Memory B cell (primary cell): ENCODE measurements around the gene DEF6.
A peak's percentile ranks its signal among the peaks of the same experiment; 100 is the strongest.

ENCODE experiments used
- ATAC-seq: fragments of 150-1000 bp; cut with Tn5 transposase; 2 replicates; pipeline ENCODE4 v1.10.0; 2021; ENCODE audit warnings: low read depth, mild to moderate bottlenecking, moderate library complexity
- DNase-seq, 2 donors: peaks; one replicate each; pipeline ENCODE4 v3.0.0; 2022; ENCODE audit warnings: low spot score in 2 of 2
- H3K27ac Mint-ChIP-seq: one replicate; pipeline ENCODE4 v1.8.0; 2022; ENCODE audit warnings: mild to moderate bottlenecking, moderate library complexity, mixed read lengths
- H3K27me3 Mint-ChIP-seq: one replicate; pipeline ENCODE4 v1.8.0; 2022; ENCODE audit warnings: mixed read lengths
- H3K36me3 Mint-ChIP-seq: one replicate; pipeline ENCODE4 v1.8.0; 2022; ENCODE audit warnings: mild to moderate bottlenecking, mixed read lengths
- H3K4me1 Mint-ChIP-seq: one replicate; pipeline ENCODE4 v1.8.0; 2022; ENCODE audit warnings: mixed read lengths
- H3K4me3 Mint-ChIP-seq: one replicate; pipeline ENCODE4 v1.8.0; 2022; ENCODE audit warnings: mild to moderate bottlenecking, moderate library complexity, mixed read lengths
- H3K9me3 Mint-ChIP-seq: one replicate; pipeline ENCODE4 v1.8.0; 2022; ENCODE audit warnings: mixed read lengths

DEF6 gene

GRCh38 chr6:35297601-35298481 lies at the start of gene DEF6:
DEF6 (plus strand) TSS chr6:35297818; CDS start chr6:35297857, 39 bp downstream.
- Mint-ChIP-seq H3K4me1 (peaks cover 31% of the 10 kb centered on the region), H3K36me3 (peaks cover 5% of the 10 kb centered on the region), H3K4me3 (peak within 1 kb of the TSS; percentile 76), H3K9me3 (no peaks in the 10 kb centered on the region), H3K27ac (peak within 1 kb of the TSS; percentile 84), H3K27me3 (no peaks in the 10 kb centered on the region)
- DNase-seq (peak; percentile 75 to 84), ATAC-seq (peak; percentile 85)

GRCh38 chr6:35248300-35248699 lies 49.3 kb upstream of the DEF6 start:
- peaks cover 16% of the 10 kb centered on the region for H3K36me3 Mint-ChIP-seq
- ATAC-seq (no peak), DNase-seq (no peak)
- H3K4me1 Mint-ChIP-seq = peaks cover 13% of the 10 kb centered on the region
- H3K9me3 Mint-ChIP-seq = no peaks in the 10 kb centered on the region
- no peak overlapping the region for H3K27ac Mint-ChIP-seq
- no peak overlapping the region for H3K4me3 Mint-ChIP-seq
- H3K27me3 Mint-ChIP-seq = no peaks in the 10 kb centered on the region

- Mint-ChIP-seq H3K27ac (no peak overlapping the region), H3K4me1 (peaks cover 15% of the 10 kb centered on the region), H3K36me3 (peaks cover 16% of the 10 kb centered on the region), H3K9me3 (no peaks in the 10 kb centered on the region), H3K27me3 (no peaks in the 10 kb centered on the region), H3K4me3 (no peak overlapping the region)
- DNase-seq = no peak
- no peak for ATAC-seq
These were observed 48.7 kb upstream of the DEF6 start for GRCh38 chr6:35248965-35249364.

GRCh38 chr6:35251949-35252348 lies 45.7 kb upstream of the DEF6 start:
- Mint-ChIP-seq H3K4me1 (peaks cover 12% of the 10 kb centered on the region), H3K4me3 (no peak overlapping the region), H3K9me3 (no peaks in the 10 kb centered on the region), H3K27ac (no peak overlapping the region), H3K27me3 (no peaks in the 10 kb centered on the region), H3K36me3 (peaks cover 7% of the 10 kb centered on the region)
- no peak for DNase-seq
- ATAC-seq = no peak

GRCh38 chr6:35253249-35253648 lies 44.4 kb upstream of the DEF6 start:
- H3K9me3 Mint-ChIP-seq = no peaks in the 10 kb centered on the region
- ATAC-seq = no peak
- H3K27me3 Mint-ChIP-seq = no peaks in the 10 kb centered on the region
- H3K36me3 Mint-ChIP-seq = peaks cover 7% of the 10 kb centered on the region
- peaks cover 9% of the 10 kb centered on the region for H3K4me1 Mint-ChIP-seq
- DNase-seq = no peak
- no peak overlapping the region for H3K4me3 Mint-ChIP-seq
- H3K27ac Mint-ChIP-seq = no peak overlapping the region

GRCh38 chr6:35258336-35258735 lies 39.3 kb upstream of the DEF6 start:
- ATAC-seq (no peak), DNase-seq (no peak)
- Mint-ChIP-seq H3K36me3 (peaks cover 1% of the 10 kb centered on the region), H3K27ac (peak overlapping the region; percentile 97), H3K9me3 (no peaks in the 10 kb centered on the region), H3K4me1 (peaks cover 29% of the 10 kb centered on the region), H3K27me3 (no peaks in the 10 kb centered on the region), H3K4me3 (peak overlapping the region; percentile 99)

- H3K27me3 Mint-ChIP-seq = no peaks in the 10 kb centered on the region
- ATAC-seq (peak; percentile 15), DNase-seq (no peak)
- no peaks in the 10 kb centered on the region for H3K9me3 Mint-ChIP-seq
- peak overlapping the region; percentile 97 for H3K27ac Mint-ChIP-seq
- peaks cover 28% of the 10 kb centered on the region for H3K4me1 Mint-ChIP-seq
- peak overlapping the region; percentile 99 for H3K4me3 Mint-ChIP-seq
- H3K36me3 Mint-ChIP-seq = peaks cover 1% of the 10 kb centered on the region
These were observed 38.8 kb upstream of the DEF6 start for GRCh38 chr6:35258858-35259193.

- H3K27ac Mint-ChIP-seq = peak within 1 kb of the TSS; percentile 97
- DNase-seq (peak; percentile 95 to 98), ATAC-seq (peak; percentile 76)
- no peaks in the 10 kb centered on the region for H3K27me3 Mint-ChIP-seq
- H3K4me3 Mint-ChIP-seq = peak within 1 kb of the TSS; percentile 99
- peaks cover 1% of the 10 kb centered on the region for H3K36me3 Mint-ChIP-seq
- no peaks in the 10 kb centered on the region for H3K9me3 Mint-ChIP-seq
- peaks cover 30% of the 10 kb centered on the region for H3K4me1 Mint-ChIP-seq
These were observed 38.2 kb upstream of the DEF6 start, which contains the start of gene ZNF76 for GRCh38 chr6:35259194-35259947. ZNF76 (plus strand) TSS chr6:35259735; CDS start chr6:35281152, 21,417 bp downstream.

- Mint-ChIP-seq H3K9me3 (no peaks in the 10 kb centered on the region), H3K4me3 (peak overlapping the region; percentile 87), H3K27ac (peak overlapping the region; percentile 97), H3K27me3 (no peaks in the 10 kb centered on the region), H3K36me3 (peaks cover under 1% of the 10 kb centered on the region), H3K4me1 (peaks cover 34% of the 10 kb centered on the region)
- DNase-seq = peak in 1 of 2 donors; percentile 83
- peak; percentile 68 for ATAC-seq
These were observed 37.5 kb upstream of the DEF6 start for GRCh38 chr6:35259948-35260590.

- DNase-seq (no peak), ATAC-seq (no peak)
- Mint-ChIP-seq H3K36me3 (peaks cover 2% of the 10 kb centered on the region), H3K27ac (peak overlapping the region; percentile 97), H3K27me3 (no peaks in the 10 kb centered on the region), H3K4me1 (peaks cover 39% of the 10 kb centered on the region), H3K4me3 (peak overlapping the region; percentile 87), H3K9me3 (no peaks in the 10 kb centered on the region)
These were observed 36.7 kb upstream of the DEF6 start for GRCh38 chr6:35260591-35261570.

GRCh38 chr6:35262596-35262995 lies 35.0 kb upstream of the DEF6 start:
- ATAC-seq (no peak), DNase-seq (no peak)
- Mint-ChIP-seq H3K27me3 (no peaks in the 10 kb centered on the region), H3K4me3 (no peak overlapping the region), H3K9me3 (no peaks in the 10 kb centered on the region), H3K27ac (peak overlapping the region; percentile 97), H3K36me3 (peaks cover 4% of the 10 kb centered on the region), H3K4me1 (peaks cover 39% of the 10 kb centered on the region)

- ATAC-seq (no peak), DNase-seq (no peak)
- Mint-ChIP-seq H3K36me3 (peaks cover 4% of the 10 kb centered on the region), H3K27ac (peak overlapping the region; percentile 72), H3K9me3 (no peaks in the 10 kb centered on the region), H3K4me1 (peaks cover 36% of the 10 kb centered on the region), H3K4me3 (no peak overlapping the region), H3K27me3 (no peaks in the 10 kb centered on the region)
These were observed 32.9 kb upstream of the DEF6 start for GRCh38 chr6:35264550-35265274.
